H9 (cell line): ENCODE results near the gene SMC4. TPM values are rescaled to one million over a fixed set of nuclear protein-coding genes. Genes with fewer than 3 reads are reported as not detected.

Source experiments
- DNase-seq: peaks from one replicate; pipeline ENCODE4 v3.0.0-alpha.2; 2017
- H2AFZ ChIP-seq: one replicate; pipeline ENCODE4 v1.6.1; 2013; ENCODE audit warnings: mild to moderate bottlenecking, low read length, control low read depth, moderate library complexity
- H2AK5ac ChIP-seq: 2 replicates; pipeline ENCODE4 v1.6.1; 2013; ENCODE audit warnings: low read length, control low read depth, mixed read lengths; ENCODE audit not compliant: insufficient read length
- H2BK120ac ChIP-seq: one replicate; pipeline ENCODE4 v1.6.1; 2013; ENCODE audit warnings: low read depth, mild to moderate bottlenecking, low read length, control low read depth, inconsistent platforms; ENCODE audit not compliant: poor library complexity, severe bottlenecking
- H2BK12ac ChIP-seq: 2 replicates; pipeline ENCODE4 v1.6.1; 2013; ENCODE audit warnings: low read length, control low read depth, mixed read lengths, low read depth; ENCODE audit not compliant: insufficient read length
- H2BK15ac ChIP-seq: 2 replicates; pipeline ENCODE4 v1.6.1; 2013; ENCODE audit warnings: low read depth, low read length, control low read depth
- H2BK20ac ChIP-seq: one replicate; pipeline ENCODE4 v1.6.1; 2013; ENCODE audit warnings: low read depth, mild to moderate bottlenecking, low read length, control low read depth, inconsistent platforms; ENCODE audit not compliant: poor library complexity, severe bottlenecking
- H2BK5ac ChIP-seq: 2 replicates; pipeline ENCODE4 v1.6.1; 2013; ENCODE audit warnings: low read length, control low read depth, mixed read lengths; ENCODE audit not compliant: insufficient read length
- H3K14ac ChIP-seq: 2 replicates; pipeline ENCODE4 v1.6.1; 2013; ENCODE audit warnings: low read length, control low read depth; ENCODE audit not compliant: insufficient read depth
- H3K18ac ChIP-seq: 2 replicates; pipeline ENCODE4 v1.6.1; 2013; ENCODE audit warnings: low read depth, mild to moderate bottlenecking, mixed read lengths, low read length, control low read depth; ENCODE audit not compliant: insufficient read length
- H3K23ac ChIP-seq: 2 replicates; pipeline ENCODE4 v1.6.1; 2013; ENCODE audit warnings: low read length, control low read depth, mixed read lengths, low read depth; ENCODE audit not compliant: insufficient read length
- H3K23me2 ChIP-seq: 2 replicates; pipeline ENCODE4 v1.6.1; 2013; ENCODE audit warnings: low read depth, mild to moderate bottlenecking, mixed read lengths, low read length, control low read depth; ENCODE audit not compliant: insufficient read length, poor library complexity, severe bottlenecking
- H3K27ac ChIP-seq: 2 replicates; pipeline ENCODE4 v1.5.1; 2013; ENCODE audit warnings: low read length, control low read depth, mixed read lengths, low read depth; ENCODE audit not compliant: insufficient read length
- H3K27me3 ChIP-seq: 2 replicates; pipeline ENCODE4 v1.6.1; 2013; ENCODE audit warnings: low read length, control low read depth, inconsistent platforms; ENCODE audit not compliant: insufficient read depth
- H3K4ac ChIP-seq: 2 replicates; pipeline ENCODE4 v1.6.1; 2013; ENCODE audit warnings: low read depth, mild to moderate bottlenecking, control low read depth, inconsistent platforms, low read length, moderate library complexity
- H3K4me1 ChIP-seq: 2 replicates; pipeline ENCODE4 v1.6.1; 2013; ENCODE audit warnings: low read length, control low read depth, inconsistent platforms; ENCODE audit not compliant: insufficient read depth
- H3K4me2 ChIP-seq: 2 replicates; pipeline ENCODE4 v1.6.1; 2013; ENCODE audit warnings: low read length, control low read depth, mixed read lengths; ENCODE audit not compliant: insufficient read length, insufficient read depth
- H3K56ac ChIP-seq: 2 replicates; pipeline ENCODE4 v1.6.1; 2013; ENCODE audit warnings: low read depth, mild to moderate bottlenecking, mixed read lengths, low read length, control low read depth; ENCODE audit not compliant: insufficient read length
- H3K79me1 ChIP-seq: 2 replicates; pipeline ENCODE4 v1.6.1; 2013; ENCODE audit warnings: low read depth, mild to moderate bottlenecking, moderate library complexity, low read length, control low read depth, inconsistent platforms; ENCODE audit not compliant: insufficient read depth, poor library complexity, severe bottlenecking
- H3K79me2 ChIP-seq: 2 replicates; pipeline ENCODE4 v1.6.1; 2013; ENCODE audit warnings: low read length, control low read depth, inconsistent platforms; ENCODE audit not compliant: insufficient read depth
- H3K9ac ChIP-seq: 2 replicates; pipeline ENCODE4 v1.6.1; 2013; ENCODE audit warnings: low read length, control low read depth, mixed read lengths; ENCODE audit not compliant: insufficient read length; ENCODE audit errors: extremely low read depth
- H3K9me3 ChIP-seq: one replicate; pipeline ENCODE4 v1.6.1; 2013; ENCODE audit warnings: low read depth, low read length, inconsistent platforms; ENCODE audit not compliant: control insufficient read depth
- H3T11ph ChIP-seq: one replicate; pipeline ENCODE4 v1.6.1; 2013; ENCODE audit warnings: mild to moderate bottlenecking, low read length, control low read depth, inconsistent platforms
- H4K20me1 ChIP-seq: one replicate; pipeline ENCODE4 v1.6.1; 2013; ENCODE audit not compliant: control insufficient read depth, insufficient read length, insufficient read depth
- H4K5ac ChIP-seq: 2 replicates; pipeline ENCODE4 v1.6.1; 2013; ENCODE audit warnings: low read depth, mild to moderate bottlenecking, mixed read lengths, low read length, control low read depth; ENCODE audit not compliant: insufficient read length
- H4K8ac ChIP-seq: replicated peaks from 2 replicates; pipeline ENCODE4 v1.6.1; 2013; ENCODE audit warnings: low read length, control low read depth, mixed read lengths, low read depth; ENCODE audit not compliant: insufficient read length
- H4K91ac ChIP-seq: 2 replicates; pipeline ENCODE4 v1.6.1; 2013; ENCODE audit warnings: low read depth, mild to moderate bottlenecking, moderate library complexity, mixed read lengths, low read length, control low read depth; ENCODE audit not compliant: insufficient read length
- H3K27ac Mint-ChIP-seq, 3 experiments: 2 replicates in 2 of 3; 3 replicates in 1 of 3; pipeline ENCODE4 v1.8.0; 2020 to 2021; ENCODE audit warnings: mixed read lengths in 3 of 3, mild to moderate bottlenecking in 1 of 3, moderate library complexity in 1 of 3
- H3K27me3 Mint-ChIP-seq: 2 replicates; pipeline ENCODE4 v1.8.0; 2021; ENCODE audit warnings: low read depth, mild to moderate bottlenecking, moderate library complexity, mixed read lengths
- H3K36me3 Mint-ChIP-seq, 3 experiments: 2 replicates in 2 of 3; 3 replicates in 1 of 3; pipeline ENCODE4 v1.8.0; 2020 to 2021; ENCODE audit warnings: low read depth in 3 of 3, mixed read lengths in 3 of 3; ENCODE audit not compliant: insufficient read depth in 1 of 3
- H3K4me1 Mint-ChIP-seq, 2 experiments: 2 replicates each; pipeline ENCODE4 v1.8.0; 2020; ENCODE audit warnings: mixed read lengths in 2 of 2
- H3K4me3 Mint-ChIP-seq, 2 experiments: 2 replicates in 1 of 2; 3 replicates in 1 of 2; pipeline ENCODE4 v1.8.0; 2020 to 2021; ENCODE audit warnings: mild to moderate bottlenecking in 2 of 2, mixed read lengths in 2 of 2, moderate library complexity in 1 of 2
- H3K9me3 Mint-ChIP-seq, 2 experiments: 2 replicates in 1 of 2; 3 replicates in 1 of 2; pipeline ENCODE4 v1.8.0; 2020; ENCODE audit warnings: mild to moderate bottlenecking in 2 of 2, mixed read lengths in 2 of 2, moderate library complexity in 1 of 2
- WGBS: extraction: QIAGEN DNeasy Blood & Tissue Kit; methylation state at CpG from one replicate; pipeline ENCODE4 v1.1.7; 2013; ENCODE audit warnings: missing lambda C conversion rate, low lambda C conversion rate, mixed read lengths; ENCODE audit not compliant: insufficient read length; ENCODE audit errors: extremely low coverage; 5-methylcytosine and 5-hydroxymethylcytosine counted together
- long read RNA-seq: library from polyadenylated mRNA; unstranded; transcript quantifications from one replicate; pipeline ENCODE4 v2.0.0, GENCODE V29; 2020
- total RNA-seq: library from RNA; stranded (reverse); gene quantifications from 2 replicates; pipeline ENCODE4 v1.2.1, GENCODE V29; 2021
- TF ChIP-seq, protein P1 (sequence below): fragments of 200-600 bp; sonication (generic); conservative IDR thresholded peaks from 3 replicates; pipeline ENCODE4 v1.8.0; 2021; ENCODE audit warnings: antibody characterized with exemption, mild to moderate bottlenecking

SMC4 gene
- total RNA-seq: 120 and 130 TPM in 2 replicates
- long read RNA-seq, partial matches to known transcripts: 508 of 585 reads
- long read RNA-seq, other reads (novel, unspliced or antisense): 77 of 585 reads

DNA sequence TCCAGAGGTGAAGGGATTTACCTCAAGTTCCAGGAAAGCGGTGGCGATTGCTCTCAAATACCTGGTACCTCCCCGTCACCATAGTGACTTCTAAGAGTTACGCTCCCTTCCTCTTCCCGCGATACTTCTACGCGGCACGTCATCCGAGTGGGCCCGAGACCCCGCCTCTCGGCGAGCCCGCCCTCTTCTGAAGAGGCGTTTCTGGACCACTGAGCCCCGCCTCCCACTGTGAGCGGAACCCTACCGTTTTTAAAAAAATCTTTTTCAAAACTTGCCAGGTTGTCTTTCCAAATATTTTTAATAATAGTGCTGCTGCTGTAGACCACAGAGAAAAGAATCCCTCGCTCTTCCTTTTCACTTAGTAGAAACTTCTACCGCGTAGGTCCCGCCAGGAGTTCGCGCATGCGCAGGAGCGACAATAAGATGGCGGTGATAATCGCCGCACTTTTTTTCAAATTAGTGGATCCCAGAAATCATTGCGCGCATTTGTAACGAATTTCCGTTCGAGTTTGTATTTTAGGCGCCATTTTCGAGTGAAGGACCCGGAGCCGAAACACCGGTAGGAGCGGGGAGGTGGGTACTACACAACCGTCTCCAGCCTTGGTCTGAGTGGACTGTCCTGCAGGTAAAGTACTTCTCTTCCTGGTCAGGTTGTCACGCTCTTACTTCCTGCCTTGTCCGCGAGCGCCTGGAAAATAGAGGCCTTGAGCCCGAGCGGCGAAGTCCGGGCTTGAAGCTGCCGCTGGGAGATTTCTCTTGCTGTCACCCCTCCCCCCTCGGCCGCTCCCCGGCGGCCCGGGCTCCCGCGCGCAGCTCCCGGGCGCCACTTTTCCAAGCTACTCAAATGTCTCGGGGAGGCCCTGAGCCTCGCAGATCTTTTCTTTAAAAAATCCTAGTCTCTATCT is at the start of gene SMC4, which contains the start of gene IFT80:
SMC4 (plus strand) TSS at position 526 of the 905 bp plus-strand sequence. CDS start 1,177 bp downstream, outside the sequence.
IFT80 (minus strand) TSS at position 101 of the 905 bp plus-strand sequence. CDS start 14,625 bp downstream, outside the sequence.
- Histone ChIP-seq H3K4me1 (no peaks in the 10 kb centered on the region), H3K4me2 (peak within 1 kb of the TSS; percentile 95), H3K14ac (peak within 1 kb of the TSS; percentile 84), H3K23me2 (peaks cover 10% of the 10 kb centered on the region), H2BK12ac (no peak within 1 kb of the TSS), H3K79me2 (peaks cover 32% of the 10 kb centered on the region; the same call in 1 of the 2 replicates), H3K27me3 (no peaks in the 10 kb centered on the region), H2BK120ac (no peak within 1 kb of the TSS), H3K27ac (peak within 1 kb of the TSS; percentile 61), H3K56ac (no peak within 1 kb of the TSS), H3K4ac (peak within 1 kb of the TSS; percentile 17; the same call in 1 of the 2 replicates), H4K91ac (no peak within 1 kb of the TSS), H4K8ac (no peak within 1 kb of the TSS), H2BK15ac (no peak within 1 kb of the TSS), H4K5ac (no peak within 1 kb of the TSS), H2BK5ac (peak within 1 kb of the TSS; percentile 10), H3K23ac (no peak within 1 kb of the TSS), H2AK5ac (no peak within 1 kb of the TSS), H3K9ac (peak within 1 kb of the TSS; percentile 90), H2AFZ (peak within 1 kb of the TSS; percentile 32), H3K79me1 (no peaks in the 10 kb centered on the region), H4K20me1 (no peaks in the 10 kb centered on the region), H2BK20ac (no peak within 1 kb of the TSS), H3K9me3 (no peaks in the 10 kb centered on the region), H3T11ph (no peak within 1 kb of the TSS), H3K18ac (peak within 1 kb of the TSS; percentile 91)
- Mint-ChIP-seq H3K36me3 (peaks cover 20 to 27% (median 23%) of the 10 kb centered on the region in 3 experiments), H3K4me3 (peak within 1 kb of the TSS; percentile 94 to 98), H3K4me1 (peaks cover 41 to 46% of the 10 kb centered on the region in 2 experiments), H3K27me3 (peaks cover 3% of the 10 kb centered on the region; the same call in 1 of the 2 replicates), H3K9me3 (peaks cover 0 to 4% of the 10 kb centered on the region in 2 experiments; a peak in 1 of 5 replicates), H3K27ac (peak within 1 kb of the TSS; percentile 99 to 100 (median 99))
- TF ChIP-seq, protein P1, sequence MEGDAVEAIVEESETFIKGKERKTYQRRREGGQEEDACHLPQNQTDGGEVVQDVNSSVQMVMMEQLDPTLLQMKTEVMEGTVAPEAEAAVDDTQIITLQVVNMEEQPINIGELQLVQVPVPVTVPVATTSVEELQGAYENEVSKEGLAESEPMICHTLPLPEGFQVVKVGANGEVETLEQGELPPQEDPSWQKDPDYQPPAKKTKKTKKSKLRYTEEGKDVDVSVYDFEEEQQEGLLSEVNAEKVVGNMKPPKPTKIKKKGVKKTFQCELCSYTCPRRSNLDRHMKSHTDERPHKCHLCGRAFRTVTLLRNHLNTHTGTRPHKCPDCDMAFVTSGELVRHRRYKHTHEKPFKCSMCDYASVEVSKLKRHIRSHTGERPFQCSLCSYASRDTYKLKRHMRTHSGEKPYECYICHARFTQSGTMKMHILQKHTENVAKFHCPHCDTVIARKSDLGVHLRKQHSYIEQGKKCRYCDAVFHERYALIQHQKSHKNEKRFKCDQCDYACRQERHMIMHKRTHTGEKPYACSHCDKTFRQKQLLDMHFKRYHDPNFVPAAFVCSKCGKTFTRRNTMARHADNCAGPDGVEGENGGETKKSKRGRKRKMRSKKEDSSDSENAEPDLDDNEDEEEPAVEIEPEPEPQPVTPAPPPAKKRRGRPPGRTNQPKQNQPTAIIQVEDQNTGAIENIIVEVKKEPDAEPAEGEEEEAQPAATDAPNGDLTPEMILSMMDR: no peak
- WGBS: no CpG with 5 or more reads among the region's 63 CpGs
- DNase-seq: peak; percentile 94
